Heart left ventricle (tissue), 16 donors: ENCODE measurements around the gene ST3GAL5. TPM values are rescaled to one million over a fixed set of nuclear protein-coding genes. Genes with fewer than 3 reads are reported as not detected.

Source experiments
- ATAC-seq, 4 donors: fragments of 200-7000 bp; cut with Tn5 transposase; one replicate each; pipeline ENCODE4 v1.9.1; 2020 to 2022; ENCODE audit warnings: moderate library complexity in 4 of 4, mild to moderate bottlenecking in 3 of 4, moderate number of reproducible peaks in 1 of 4
- DNase-seq, 5 donors: peaks; one replicate each; pipeline ENCODE4 v3.0.0-alpha.2; 2020
- H3K27ac ChIP-seq, 12 donors: fragments of 200-600 bp; sonication (generic) in 4 of 12; one replicate each; pipeline versions ENCODE4 v1.5.0 to v1.8.0; 2016 to 2022; ENCODE audit warnings: mild to moderate bottlenecking in 2 of 12
- H3K27me3 ChIP-seq, 9 donors: fragments of 200-600 bp; sonication (generic) in 2 of 9; one replicate each; pipeline versions ENCODE4 v1.5.1 to v1.8.0; 2016 to 2022; ENCODE audit warnings: mild to moderate bottlenecking in 3 of 9
- H3K36me3 ChIP-seq, 9 donors: fragments of 200-600 bp; sonication (generic) in 2 of 9; one replicate each; pipeline versions ENCODE4 v1.5.0 to v1.8.0; 2018 to 2022; ENCODE audit warnings: mild to moderate bottlenecking in 2 of 9
- H3K4me1 ChIP-seq, 12 donors: fragments of 200-600 bp; sonication (generic) in 4 of 12; one replicate each; pipeline versions ENCODE4 v1.5.0 to v1.8.0; 2016 to 2022; ENCODE audit warnings: mild to moderate bottlenecking in 3 of 12
- H3K4me3 ChIP-seq, 12 donors: fragments of 200-600 bp; sonication (generic) in 4 of 12; one replicate each; pipeline versions ENCODE4 v1.5.0 to v1.8.0; 2017 to 2022; ENCODE audit warnings: mild to moderate bottlenecking in 9 of 12, moderate library complexity in 4 of 12
- H3K9me3 ChIP-seq, 12 donors: fragments of 200-600 bp; sonication (generic) in 4 of 12; one replicate each; pipeline versions ENCODE4 v1.5.0 to v1.8.0; 2016 to 2022; ENCODE audit warnings: mild to moderate bottlenecking in 1 of 12
- POLR2A ChIP-seq, 2 donors: fragments of 450-650 bp; IDR thresholded peaks; one replicate each; pipeline ENCODE4 v1.6.1; 2017; ENCODE audit warnings: antibody characterized with exemption in 2 of 2, mild to moderate bottlenecking in 2 of 2, moderate library complexity in 2 of 2
- WGBS, 4 donors: extraction: QIAGEN DNeasy Blood & Tissue Kit in 2 of 4; methylation state at CpG; one replicate each; pipeline versions ENCODE4 v1.1.5 to v1.1.7; 2013 to 2018; 5-methylcytosine and 5-hydroxymethylcytosine counted together
- intact Hi-C, 10 donors: fragments of 100-400 bp; cut with DNase I; formaldehyde crosslinking; loops; one replicate each; pipeline versions ENCODE4 v1.11.1 to v1.14.2; 2022
- polyA plus RNA-seq, 2 donors: library from polyadenylated mRNA; stranded (reverse); fragments of 200-250 nt; gene quantifications; one replicate each; pipeline ENCODE4 v1.2.3, GENCODE V29; 2013
- total RNA-seq, 9 donors: library from RNA; depleted of rRNA in 2 of 9; stranded (reverse); fragments of >200 nt in 2 of 9; fragmentation: NEBNext Ultra II Directional in 3 of 9; extraction: Animal tissue kit (Norgen Biotek cat#: 25700) in 3 of 9; gene quantifications; one replicate each; pipeline versions ENCODE4 v1.1.0 to v1.2.4, GENCODE V29; 2016 to 2023
- TF ChIP-seq, protein P1 (sequence below), 12 donors: fragments of 200-600 bp; sonication (generic) in 4 of 12; IDR thresholded peaks; one replicate each; pipeline versions ENCODE4 v1.5.0 to v1.8.0; 2018 to 2022; ENCODE audit warnings: antibody characterized with exemption in 12 of 12, mild to moderate bottlenecking in 5 of 12
- donor health status: ischemic (EF 13 %, LVEDD 7.1; RV severe dilation, severe dysfunction).
- donor health status: healthy with polysubstance abuse.
- donor health status: DM: no; HTN: yes; CAD: no.
- donor health status: DM: no; HTN: no; CAD: no.
- donor health status: ischemic (EF 25% LVEDD 6.9; RV normal size, moderate dysfunction).
- donor health status: ischemic (EF 25% LVEDD 5.7; RV mildly dilated, moderate dysfunction).
- donor health status: healthy.
- donor health status: DM: yes; HTN: yes; CAD: no.
- donor health status: ischemic (EF 35%, LVEDD 5.7; RV mildly dilated, moderate dysfunction).
- donor health status: nonischemic (EF 11% LVEDD 7.7; RV severe dilation, severe dysfunction).
- donor health status: DM: yes; HTN: yes; CAD: no.
- donor health status: PGD.
- donor health status: ischemic (EF 29% LVEDD 5.4; RV normal size, mild dysfunction).
- donor health status: nonischemic (EF 23%, LVEDD 6.1; RV moderate dilation, normal function).

The ST3GAL5 gene
- total and polyA plus RNA-seq, 11 donors: 2.0 to 21.1 (median 4.0) TPM

DNA sequence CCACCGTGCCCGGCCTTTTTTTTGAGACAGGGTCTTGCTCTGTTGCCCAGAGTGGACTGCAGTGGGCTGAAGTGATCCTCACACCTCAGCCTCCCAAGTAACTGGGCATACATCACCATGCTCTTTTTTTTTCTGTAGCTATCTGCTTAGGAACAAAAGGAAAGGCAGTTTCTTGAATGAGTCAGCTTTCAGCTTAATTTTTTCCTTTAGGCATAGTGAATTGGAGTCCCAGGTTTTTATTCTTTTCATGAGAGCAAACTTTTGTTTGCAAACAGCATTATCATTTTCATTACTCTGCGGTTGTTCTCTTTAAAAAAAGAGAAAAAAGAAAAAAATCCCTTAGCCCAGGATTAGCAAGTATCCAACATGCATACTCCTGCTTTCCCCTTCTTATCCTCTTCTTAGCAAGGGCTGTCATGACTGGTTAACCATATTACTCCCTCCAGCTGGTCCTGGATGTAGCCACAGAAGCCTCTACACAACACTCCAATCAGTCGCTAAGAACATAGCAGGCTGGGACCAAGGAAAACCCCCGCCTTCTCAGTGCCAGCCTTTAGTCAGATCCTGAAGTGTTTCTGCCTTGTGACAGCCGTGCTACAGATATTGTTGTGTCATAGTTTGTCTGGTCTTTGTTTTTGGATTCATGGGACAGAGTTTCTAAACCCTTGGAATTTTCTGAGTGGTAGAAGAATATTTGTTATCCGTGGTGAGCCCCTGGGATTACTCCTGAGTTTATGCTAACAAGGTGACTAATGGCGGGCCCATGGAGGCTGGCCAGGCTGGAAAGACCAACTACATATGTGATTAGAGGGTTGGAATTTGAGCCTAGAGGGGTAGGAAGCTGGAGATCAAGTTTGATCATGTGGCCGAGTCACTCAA lies 23.3 kb upstream of the ST3GAL5 start:
- peaks cover 0 to 11% (median 0%) of the 10 kb centered on the region in 12 donors for H3K4me1 ChIP-seq
- H3K4me3 ChIP-seq: no peak overlapping the region
- no peaks in the 10 kb centered on the region for H3K9me3 ChIP-seq
- intact Hi-C loops: no loop called here
- WGBS, 4 donors: 72 to 83% (median 77%) methylated on average over 9 of the region's 9 CpGs
- peak overlapping the region in 3 of 12 donors; percentile 32 to 39 (median 33) for H3K27ac ChIP-seq
- TF ChIP-seq, protein P1, sequence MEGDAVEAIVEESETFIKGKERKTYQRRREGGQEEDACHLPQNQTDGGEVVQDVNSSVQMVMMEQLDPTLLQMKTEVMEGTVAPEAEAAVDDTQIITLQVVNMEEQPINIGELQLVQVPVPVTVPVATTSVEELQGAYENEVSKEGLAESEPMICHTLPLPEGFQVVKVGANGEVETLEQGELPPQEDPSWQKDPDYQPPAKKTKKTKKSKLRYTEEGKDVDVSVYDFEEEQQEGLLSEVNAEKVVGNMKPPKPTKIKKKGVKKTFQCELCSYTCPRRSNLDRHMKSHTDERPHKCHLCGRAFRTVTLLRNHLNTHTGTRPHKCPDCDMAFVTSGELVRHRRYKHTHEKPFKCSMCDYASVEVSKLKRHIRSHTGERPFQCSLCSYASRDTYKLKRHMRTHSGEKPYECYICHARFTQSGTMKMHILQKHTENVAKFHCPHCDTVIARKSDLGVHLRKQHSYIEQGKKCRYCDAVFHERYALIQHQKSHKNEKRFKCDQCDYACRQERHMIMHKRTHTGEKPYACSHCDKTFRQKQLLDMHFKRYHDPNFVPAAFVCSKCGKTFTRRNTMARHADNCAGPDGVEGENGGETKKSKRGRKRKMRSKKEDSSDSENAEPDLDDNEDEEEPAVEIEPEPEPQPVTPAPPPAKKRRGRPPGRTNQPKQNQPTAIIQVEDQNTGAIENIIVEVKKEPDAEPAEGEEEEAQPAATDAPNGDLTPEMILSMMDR (IDR thresholded peaks at IDR 0.05): no peak
- no peak for TF ChIP-seq POLR2A (IDR thresholded peaks at IDR 0.05)
- DNase-seq: no peak
- no peaks in the 10 kb centered on the region for H3K36me3 ChIP-seq
- H3K27me3 ChIP-seq: no peaks in the 10 kb centered on the region
- ATAC-seq: peak in 2 of 4 donors; percentile 48 to 49

DNA sequence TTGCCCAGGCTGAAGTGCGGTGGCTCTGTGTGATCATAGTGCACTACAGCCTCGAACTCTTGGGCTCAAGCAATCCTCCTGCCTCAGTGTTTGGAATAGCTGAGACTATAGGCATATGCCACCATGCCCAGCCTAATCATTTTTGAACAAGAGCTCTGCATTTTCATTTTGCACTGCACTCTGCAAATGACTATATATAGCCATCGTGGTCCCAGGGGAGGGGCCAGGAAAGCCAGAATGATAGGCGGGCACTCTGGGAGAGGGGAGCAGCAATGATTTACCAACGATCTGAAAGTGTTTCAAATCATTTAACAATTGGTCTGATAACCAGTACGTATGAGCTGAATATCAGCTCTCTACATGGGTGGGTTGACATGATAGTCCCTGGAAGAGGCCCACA lies 22.3 kb upstream of the ST3GAL5 start:
- Histone ChIP-seq H3K27ac (peak overlapping the region in 1 of 12 donors; percentile 32), H3K4me1 (peaks cover 0 to 11% (median 0%) of the 10 kb centered on the region in 12 donors), H3K4me3 (no peak overlapping the region), H3K9me3 (no peaks in the 10 kb centered on the region), H3K27me3 (no peaks in the 10 kb centered on the region), H3K36me3 (no peaks in the 10 kb centered on the region)
- ATAC-seq (no peak), DNase-seq (no peak)
- 64 to 85% (median 75%) methylated on average over 6 of the region's 6 CpGs for whole genome bisulfite sequencing, 4 donors
- intact Hi-C loops: no loop called here
- TF ChIP-seq, protein P1 (IDR thresholded peaks at IDR 0.05): no peak
- no peak for TF ChIP-seq POLR2A (IDR thresholded peaks at IDR 0.05)

DNA sequence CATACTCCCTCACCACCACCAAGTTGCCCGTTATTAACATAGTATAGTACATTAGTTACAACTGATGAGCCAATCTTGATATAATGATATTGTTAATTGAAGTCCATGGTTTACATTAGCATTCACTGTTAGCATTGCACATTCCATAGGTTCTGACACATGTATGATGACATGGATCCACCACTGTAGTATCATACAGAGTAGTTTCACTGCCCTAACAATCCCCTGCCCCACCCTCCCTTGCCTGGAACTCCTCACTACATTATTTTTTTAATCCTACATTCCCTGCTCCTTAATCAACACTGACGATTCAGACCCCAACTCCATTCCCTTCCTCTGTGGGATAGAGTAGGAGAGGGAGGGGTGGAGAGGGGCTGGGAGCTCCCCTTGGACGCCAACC lies 20.2 kb upstream of the ST3GAL5 start:
- DNase-seq: no peak
- no peak for TF ChIP-seq POLR2A (IDR thresholded peaks at IDR 0.05)
- TF ChIP-seq, protein P1 (IDR thresholded peaks at IDR 0.05): no peak
- peaks cover 0 to 18% (median 2%) of the 10 kb centered on the region in 12 donors for H3K4me1 ChIP-seq

DNA sequence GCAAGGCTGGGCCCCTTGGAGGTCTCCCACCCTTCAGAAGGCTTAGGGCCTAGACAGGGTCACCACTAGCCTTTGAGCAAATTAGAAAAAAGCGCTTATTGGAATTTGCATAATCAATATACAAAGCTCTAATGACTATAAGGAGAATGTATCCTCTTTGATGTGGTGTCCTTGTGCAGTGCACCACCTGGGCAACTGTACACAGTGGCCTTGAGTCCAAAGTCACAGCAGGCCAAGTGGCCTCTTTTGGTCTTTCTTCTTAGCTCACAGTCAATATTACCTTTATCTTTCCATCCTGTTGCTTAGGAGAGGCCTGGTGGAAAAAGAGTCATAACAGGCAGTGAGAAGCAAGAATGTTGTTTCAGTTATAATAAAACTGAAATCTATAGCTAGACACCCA lies 19.7 kb upstream of the ST3GAL5 start:
- peaks cover 0 to 18% (median 2%) of the 10 kb centered on the region in 12 donors for H3K4me1 ChIP-seq
- intact Hi-C loops: no loop called here

More for the DNA sequence above, 20.2 kb upstream of the ST3GAL5 start:
- Histone ChIP-seq H3K9me3 (no peaks in the 10 kb centered on the region), H3K4me3 (no peak overlapping the region), H3K27ac (no peak overlapping the region), H3K27me3 (no peaks in the 10 kb centered on the region), H3K36me3 (no peaks in the 10 kb centered on the region)
- WGBS, 4 donors: 92 to 96% (median 94%) methylated on average over 3 of the region's 3 CpGs
- intact Hi-C loops: no loop called here
- no peak for ATAC-seq

More for the DNA sequence above, 19.7 kb upstream of the ST3GAL5 start:
- H3K27ac ChIP-seq: no peak overlapping the region
- DNase-seq (no peak), ATAC-seq (no peak)
- H3K27me3 ChIP-seq: no peaks in the 10 kb centered on the region
- H3K36me3 ChIP-seq: no peaks in the 10 kb centered on the region
- no peak for TF ChIP-seq POLR2A (IDR thresholded peaks at IDR 0.05)
- H3K4me3 ChIP-seq: no peak overlapping the region
- H3K9me3 ChIP-seq: no peaks in the 10 kb centered on the region
- 98 to 100% (median 99%) methylated on average over 1 of the region's 1 CpG for WGBS, 4 donors
